Smooth muscle cell (in vitro differentiated cells): Measurements from ENCODE around the gene TUFM. TPM values are rescaled to one million over a fixed set of nuclear protein-coding genes. Genes with fewer than 3 reads are reported as not detected.
"Not testable (repeated sequence)": the region's sequence is repeated elsewhere in the genome, so short reads cannot be mapped to it uniquely, and the experiment has no call there.

ENCODE experiments used
- DNase-seq: peaks from one replicate; lab custom pipeline; 2025; ENCODE audit not compliant: unreplicated experiment; lab: John Stamatoyannopoulos, UW
- H2AFZ ChIP-seq: fragments of 200-600 bp; sonication (generic); 2 replicates; pipeline ENCODE4 v1.6.0; 2016; ENCODE audit warnings: antibody characterized with exemption, low read depth, mild to moderate bottlenecking
- H3F3A ChIP-seq: fragments of 200-600 bp; sonication (generic); 2 replicates; pipeline ENCODE4 v1.6.0; 2017; ENCODE audit warnings: antibody characterized with exemption, low read depth
- H3K27ac ChIP-seq: fragments of 200-600 bp; sonication (generic); 2 replicates; pipeline ENCODE4 v1.5.1; 2016; ENCODE audit warnings: low read depth, mild to moderate bottlenecking
- H3K27me3 ChIP-seq: fragments of 200-600 bp; sonication (generic); 2 replicates; pipeline ENCODE4 v1.6.1; 2016; ENCODE audit warnings: low read depth, mild to moderate bottlenecking
- H3K36me3 ChIP-seq: fragments of 200-600 bp; sonication (generic); 2 replicates; pipeline ENCODE4 v1.5.1; 2016; ENCODE audit warnings: low read depth
- H3K4me1 ChIP-seq: fragments of 200-600 bp; sonication (generic); 2 replicates; pipeline ENCODE4 v1.5.1; 2016; ENCODE audit warnings: low read depth
- H3K4me2 ChIP-seq: fragments of 200-600 bp; sonication (generic); 2 replicates; pipeline ENCODE4 v1.6.0; 2016; ENCODE audit warnings: mild to moderate bottlenecking
- H3K4me3 ChIP-seq: fragments of 200-600 bp; sonication (generic); 2 replicates; pipeline ENCODE4 v1.5.1; 2016; ENCODE audit warnings: mild to moderate bottlenecking
- H3K79me2 ChIP-seq: fragments of 200-600 bp; sonication (generic); 2 replicates; pipeline ENCODE4 v1.6.0; 2016; ENCODE audit warnings: low read depth, mild to moderate bottlenecking
- H3K9ac ChIP-seq: fragments of 200-600 bp; sonication (generic); 2 replicates; pipeline ENCODE4 v1.6.0; 2016; ENCODE audit warnings: low read depth
- H3K9me3 ChIP-seq: fragments of 200-600 bp; sonication (generic); replicated peaks from 2 replicates; pipeline ENCODE4 v1.5.1; 2016; ENCODE audit warnings: low read depth
- H4K20me1 ChIP-seq: fragments of 200-600 bp; sonication (generic); 2 replicates; pipeline ENCODE4 v1.6.0; 2016; ENCODE audit warnings: low read depth
- WGBS: methylation state at CpG from one replicate; pipeline ENCODE4 v1.1.7; 2016; ENCODE audit warnings: low lambda C conversion rate; 5-methylcytosine and 5-hydroxymethylcytosine counted together
- polyA plus RNA-seq: library from polyadenylated mRNA; unstranded; fragments of >200 nt; fragmentation: Nextera tagmentation; extraction: Ambion mirVana; gene quantifications from 2 replicates; pipeline ENCODE4 v1.2.1, GENCODE V29; 2016
- total RNA-seq: library from RNA; depleted of rRNA; stranded (reverse); fragments of >200 nt; gene quantifications from 2 replicates; pipeline ENCODE4 v1.2.3, GENCODE V29; 2014
- TF ChIP-seq, protein P1 (sequence below): fragments of 200-600 bp; sonication (generic); IDR thresholded peaks from 2 replicates; pipeline ENCODE4 v1.5.1; 2017; ENCODE audit warnings: borderline replicate concordance, mild to moderate bottlenecking, antibody characterized with exemption; ENCODE audit not compliant: insufficient read depth, poor library complexity, severe bottlenecking

The TUFM gene
- total and polyA plus RNA-seq, 2 experiments from 2014 or later = 76.1 to 191 TPM

DNA sequence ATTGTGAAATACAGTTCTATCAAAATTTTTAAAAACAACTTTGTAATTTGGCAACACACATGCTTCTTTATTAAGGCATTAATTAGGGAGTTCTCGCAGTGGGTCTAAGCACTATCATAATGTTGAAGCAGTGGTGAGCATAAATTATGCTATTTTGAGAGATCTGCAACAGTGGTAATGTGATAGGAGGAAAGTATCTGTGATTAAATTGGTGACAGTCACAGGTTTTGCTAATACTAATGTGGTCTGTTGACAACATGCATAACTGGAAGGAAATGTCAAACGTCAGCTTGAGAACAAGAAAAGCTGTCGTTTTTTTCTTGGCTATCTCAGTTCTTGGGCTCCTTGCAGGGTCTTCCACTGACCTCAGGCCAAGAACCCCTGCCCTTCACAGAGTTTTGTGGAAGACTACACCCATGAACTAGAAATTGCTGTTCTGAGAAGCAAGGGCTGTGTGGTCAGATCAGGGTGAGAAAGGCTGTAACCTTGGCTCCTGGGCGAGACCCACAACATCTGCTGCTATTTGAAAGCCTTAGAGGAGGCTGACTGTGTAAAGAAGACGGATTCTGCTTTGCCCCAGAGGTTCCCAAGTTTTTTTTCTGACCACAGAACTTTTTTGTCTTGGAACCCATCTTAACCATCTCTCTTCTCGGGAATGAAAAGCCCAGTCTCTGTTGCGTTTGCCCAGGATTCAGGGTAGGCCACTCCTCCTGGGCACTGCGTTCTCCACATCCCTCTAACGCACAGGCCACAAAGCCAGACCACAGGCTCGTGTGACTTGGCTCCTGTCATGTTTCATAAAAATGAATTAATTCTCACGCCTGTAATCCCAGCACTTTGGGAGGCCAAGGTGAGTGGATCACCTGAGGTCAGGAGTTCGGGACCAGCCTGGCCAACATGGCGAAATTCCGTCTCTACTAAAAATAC lies 46.1 kb upstream of the TUFM start:
- no peaks in the 10 kb centered on the region for H4K20me1 ChIP-seq
- H3K27me3 ChIP-seq = no peaks in the 10 kb centered on the region
- WGBS = 90% methylated on average over 14 of the region's 14 CpGs
- no peaks in the 10 kb centered on the region for H3K36me3 ChIP-seq
- H3K9ac ChIP-seq = no peak overlapping the region
- no peaks in the 10 kb centered on the region for H3K9me3 ChIP-seq
- H2AFZ ChIP-seq = no peak overlapping the region
- H3K79me2 ChIP-seq = no peaks in the 10 kb centered on the region
- H3K4me1 ChIP-seq = no peaks in the 10 kb centered on the region
- TF ChIP-seq, protein P1, sequence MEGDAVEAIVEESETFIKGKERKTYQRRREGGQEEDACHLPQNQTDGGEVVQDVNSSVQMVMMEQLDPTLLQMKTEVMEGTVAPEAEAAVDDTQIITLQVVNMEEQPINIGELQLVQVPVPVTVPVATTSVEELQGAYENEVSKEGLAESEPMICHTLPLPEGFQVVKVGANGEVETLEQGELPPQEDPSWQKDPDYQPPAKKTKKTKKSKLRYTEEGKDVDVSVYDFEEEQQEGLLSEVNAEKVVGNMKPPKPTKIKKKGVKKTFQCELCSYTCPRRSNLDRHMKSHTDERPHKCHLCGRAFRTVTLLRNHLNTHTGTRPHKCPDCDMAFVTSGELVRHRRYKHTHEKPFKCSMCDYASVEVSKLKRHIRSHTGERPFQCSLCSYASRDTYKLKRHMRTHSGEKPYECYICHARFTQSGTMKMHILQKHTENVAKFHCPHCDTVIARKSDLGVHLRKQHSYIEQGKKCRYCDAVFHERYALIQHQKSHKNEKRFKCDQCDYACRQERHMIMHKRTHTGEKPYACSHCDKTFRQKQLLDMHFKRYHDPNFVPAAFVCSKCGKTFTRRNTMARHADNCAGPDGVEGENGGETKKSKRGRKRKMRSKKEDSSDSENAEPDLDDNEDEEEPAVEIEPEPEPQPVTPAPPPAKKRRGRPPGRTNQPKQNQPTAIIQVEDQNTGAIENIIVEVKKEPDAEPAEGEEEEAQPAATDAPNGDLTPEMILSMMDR = no peak
- no peaks in the 10 kb centered on the region for H3F3A ChIP-seq
- no peak for DNase-seq
- no peak overlapping the region for H3K4me2 ChIP-seq
- no peak overlapping the region for H3K4me3 ChIP-seq
- H3K27ac ChIP-seq = no peak overlapping the region

DNA sequence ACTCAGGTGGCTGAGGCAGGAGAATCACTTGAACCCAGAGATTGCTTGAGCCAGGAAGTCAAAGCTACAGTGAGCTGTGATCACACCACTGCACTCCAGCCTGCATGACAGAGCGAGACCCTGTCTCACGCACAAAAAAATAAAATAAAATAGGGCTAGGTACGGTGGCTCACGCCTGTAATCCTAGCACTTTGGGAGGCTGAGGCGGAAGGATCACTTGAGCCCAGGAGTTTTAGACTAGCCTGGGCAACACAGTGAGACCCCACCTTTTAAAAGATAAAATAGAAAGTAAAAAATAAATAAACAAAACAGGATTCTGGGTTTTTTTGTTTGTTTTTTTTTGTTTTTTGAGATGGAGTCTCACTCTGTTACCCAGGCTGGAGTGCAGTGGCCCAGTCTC lies 44.2 kb upstream of the TUFM start:
- not testable (repeated sequence) for DNase-seq, H4K20me1 ChIP-seq, H3K79me2 ChIP-seq, H3K4me3 ChIP-seq, H2AFZ ChIP-seq, H3K4me1 ChIP-seq, H3K4me2 ChIP-seq, H3K36me3 ChIP-seq, H3K27ac ChIP-seq, H3K27me3 ChIP-seq, H3K9ac ChIP-seq, H3K9me3 ChIP-seq, H3F3A ChIP-seq
- whole genome bisulfite sequencing = over 99% methylated on average over 5 of the region's 5 CpGs

DNA sequence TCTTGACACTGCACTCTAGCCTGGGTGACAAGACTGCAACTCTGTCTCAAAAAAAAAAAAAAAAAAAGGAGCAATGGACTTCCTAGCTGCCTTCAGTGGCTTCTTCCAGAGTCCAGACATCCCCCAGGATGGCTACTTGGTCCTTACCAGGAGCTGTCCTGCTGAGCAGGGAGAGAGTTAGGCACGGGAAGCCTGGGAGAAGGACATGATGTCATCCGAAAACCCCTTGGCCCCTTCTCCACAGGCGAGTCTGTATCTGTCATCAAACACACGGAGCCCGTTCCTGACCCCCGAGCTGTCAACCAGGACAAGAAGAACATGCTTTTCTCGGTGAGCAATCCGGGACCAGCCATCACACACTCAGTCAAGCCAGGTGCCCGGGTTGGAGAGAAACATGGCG lies 40.8 kb upstream of the TUFM start:
- H3K36me3 ChIP-seq = no peaks in the 10 kb centered on the region
- DNase-seq = no peak
- no peaks in the 10 kb centered on the region for H3K79me2 ChIP-seq
- H3K4me3 ChIP-seq = no peak overlapping the region
- no peaks in the 10 kb centered on the region for H3K27me3 ChIP-seq
- TF ChIP-seq, protein P1 = no peak
- H2AFZ ChIP-seq = no peak overlapping the region
- no peaks in the 10 kb centered on the region for H3K4me1 ChIP-seq
- H4K20me1 ChIP-seq = no peaks in the 10 kb centered on the region
- no peaks in the 10 kb centered on the region for H3K9me3 ChIP-seq
- H3F3A ChIP-seq = no peaks in the 10 kb centered on the region
- WGBS = 86% methylated on average over 10 of the region's 10 CpGs
- no peak overlapping the region for H3K27ac ChIP-seq
- no peak overlapping the region for H3K4me2 ChIP-seq
- no peak overlapping the region for H3K9ac ChIP-seq

DNA sequence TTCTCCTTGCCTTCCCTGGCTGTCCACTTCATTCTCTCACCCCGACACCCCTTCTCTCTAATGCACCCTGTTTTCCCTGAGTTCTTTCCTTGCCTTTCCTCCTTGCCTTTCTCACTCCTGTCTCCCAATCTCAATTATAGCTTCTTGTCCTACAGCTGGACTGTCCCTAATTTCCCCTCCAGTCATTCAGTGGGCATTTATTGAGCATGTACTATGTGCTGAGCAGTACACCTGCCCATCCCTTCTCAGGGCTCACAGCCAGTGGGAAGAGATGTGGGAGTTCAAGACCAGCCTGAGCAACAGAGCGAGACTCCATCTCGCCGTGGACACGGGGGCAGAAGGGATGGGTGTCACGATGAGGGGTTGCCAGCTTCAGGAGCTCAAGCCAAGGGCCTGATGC lies 37.9 kb upstream of the TUFM start:
- Histone ChIP-seq H3F3A (no peaks in the 10 kb centered on the region), H4K20me1 (no peaks in the 10 kb centered on the region), H3K9ac (no peak overlapping the region), H3K79me2 (no peaks in the 10 kb centered on the region), H2AFZ (no peak overlapping the region), H3K4me3 (no peak overlapping the region), H3K27ac (no peak overlapping the region), H3K27me3 (no peaks in the 10 kb centered on the region), H3K36me3 (no peaks in the 10 kb centered on the region), H3K4me1 (peaks cover 10% of the 10 kb centered on the region), H3K4me2 (no peak overlapping the region), H3K9me3 (no peaks in the 10 kb centered on the region)
- WGBS = 94% methylated on average over 6 of the region's 6 CpGs
- TF ChIP-seq, protein P1 = no peak
- DNase-seq = no peak
